BE2C (cell line): ENCODE results near the gene LRIG1.
"Not testable (repeated sequence)": the region's sequence is repeated elsewhere in the genome, so short reads cannot be mapped to it uniquely, and the experiment has no call there.

ENCODE experiments used
- DNase-seq: peaks from one replicate; pipeline ENCODE4 v3.0.0-alpha.2; 2020
- H3K27me3 ChIP-seq: fragments of 250-450 bp; sonication (Bioruptor Pico); 2 replicates; pipeline ENCODE4 v1.5.1; 2020; ENCODE audit warnings: mild to moderate bottlenecking
- H3K36me3 ChIP-seq: fragments of 250-450 bp; sonication (Bioruptor Pico); 2 replicates; pipeline ENCODE4 v1.5.1; 2020; ENCODE audit warnings: mild to moderate bottlenecking
- H3K4me1 ChIP-seq: fragments of 250-450 bp; sonication (Bioruptor Pico); 2 replicates; pipeline ENCODE4 v1.5.1; 2020
- H3K4me3 ChIP-seq: 2 replicates; pipeline ENCODE4 v1.5.1; 2011; ENCODE audit warnings: low read depth, low read length
- H3K9me3 ChIP-seq: fragments of 250-450 bp; sonication (Bioruptor Pico); 2 replicates; pipeline ENCODE4 v1.5.1; 2020
- TF ChIP-seq, protein P1 (sequence below): IDR thresholded peaks from 2 replicates; pipeline ENCODE4 v1.5.1; 2012; ENCODE audit warnings: mild to moderate bottlenecking, low read depth, low read length

The LRIG1 gene

DNA sequence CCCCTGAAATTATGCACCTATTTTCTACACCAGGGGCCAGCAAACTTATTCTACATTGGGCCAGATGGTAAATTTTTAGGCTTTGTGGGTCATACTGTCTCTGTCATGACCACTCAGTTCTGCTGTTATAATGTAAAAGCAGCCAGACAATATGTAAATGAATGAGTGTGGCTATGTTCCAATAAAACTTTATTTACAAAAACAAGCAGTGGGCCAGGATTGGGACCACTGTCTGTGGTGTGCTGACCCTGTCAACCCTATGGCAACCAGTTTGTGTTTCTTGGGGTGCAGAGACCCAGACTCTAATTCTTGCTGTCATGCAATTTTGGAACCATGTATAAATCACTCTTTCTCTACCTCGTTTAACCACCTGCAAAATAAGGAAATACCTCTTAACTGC lies 74.7 kb downstream of the LRIG1 start:
- TF ChIP-seq, protein P1, sequence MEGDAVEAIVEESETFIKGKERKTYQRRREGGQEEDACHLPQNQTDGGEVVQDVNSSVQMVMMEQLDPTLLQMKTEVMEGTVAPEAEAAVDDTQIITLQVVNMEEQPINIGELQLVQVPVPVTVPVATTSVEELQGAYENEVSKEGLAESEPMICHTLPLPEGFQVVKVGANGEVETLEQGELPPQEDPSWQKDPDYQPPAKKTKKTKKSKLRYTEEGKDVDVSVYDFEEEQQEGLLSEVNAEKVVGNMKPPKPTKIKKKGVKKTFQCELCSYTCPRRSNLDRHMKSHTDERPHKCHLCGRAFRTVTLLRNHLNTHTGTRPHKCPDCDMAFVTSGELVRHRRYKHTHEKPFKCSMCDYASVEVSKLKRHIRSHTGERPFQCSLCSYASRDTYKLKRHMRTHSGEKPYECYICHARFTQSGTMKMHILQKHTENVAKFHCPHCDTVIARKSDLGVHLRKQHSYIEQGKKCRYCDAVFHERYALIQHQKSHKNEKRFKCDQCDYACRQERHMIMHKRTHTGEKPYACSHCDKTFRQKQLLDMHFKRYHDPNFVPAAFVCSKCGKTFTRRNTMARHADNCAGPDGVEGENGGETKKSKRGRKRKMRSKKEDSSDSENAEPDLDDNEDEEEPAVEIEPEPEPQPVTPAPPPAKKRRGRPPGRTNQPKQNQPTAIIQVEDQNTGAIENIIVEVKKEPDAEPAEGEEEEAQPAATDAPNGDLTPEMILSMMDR, result no peak
- Histone ChIP-seq H3K27me3 (no peaks in the 10 kb centered on the region), H3K4me3 (no peak overlapping the region), H3K9me3 (no peaks in the 10 kb centered on the region; the same call in 1 of the 2 replicates), H3K36me3 (no peaks in the 10 kb centered on the region), H3K4me1 (peaks cover 13% of the 10 kb centered on the region)
- no peak for DNase-seq

DNA sequence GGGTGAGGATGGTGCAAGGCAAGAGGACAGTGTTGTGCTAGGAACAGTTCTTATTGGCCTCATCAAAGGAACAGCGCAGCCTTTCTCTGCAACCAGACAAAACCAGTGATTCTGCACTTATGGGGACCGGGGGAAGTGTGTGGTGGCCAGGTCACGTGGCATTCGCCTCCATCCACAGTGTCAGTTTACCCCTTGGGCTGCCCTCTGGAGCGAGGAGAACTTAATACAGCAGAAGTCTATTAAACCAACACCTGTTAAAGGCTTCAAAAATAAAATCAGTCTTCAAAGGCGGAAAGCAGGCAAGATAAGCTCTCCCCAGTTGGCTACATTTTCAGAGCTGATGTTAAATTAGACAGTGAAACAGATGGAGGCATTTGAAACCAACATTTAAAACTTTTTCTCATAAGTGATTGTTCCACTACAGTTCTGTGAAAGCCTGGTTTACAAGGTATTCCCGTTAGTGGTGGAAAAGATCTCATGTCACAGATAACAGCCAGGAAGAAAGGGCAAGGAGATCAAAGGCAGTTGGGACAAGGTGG lies 75.2 kb downstream of the LRIG1 start:
- DNase-seq, result no peak
- TF ChIP-seq, protein P1, result no peak
- Histone ChIP-seq H3K9me3 (no peaks in the 10 kb centered on the region; the same call in 1 of the 2 replicates), H3K36me3 (no peaks in the 10 kb centered on the region), H3K4me1 (peaks cover 13% of the 10 kb centered on the region), H3K4me3 (no peak overlapping the region), H3K27me3 (no peaks in the 10 kb centered on the region)

DNA sequence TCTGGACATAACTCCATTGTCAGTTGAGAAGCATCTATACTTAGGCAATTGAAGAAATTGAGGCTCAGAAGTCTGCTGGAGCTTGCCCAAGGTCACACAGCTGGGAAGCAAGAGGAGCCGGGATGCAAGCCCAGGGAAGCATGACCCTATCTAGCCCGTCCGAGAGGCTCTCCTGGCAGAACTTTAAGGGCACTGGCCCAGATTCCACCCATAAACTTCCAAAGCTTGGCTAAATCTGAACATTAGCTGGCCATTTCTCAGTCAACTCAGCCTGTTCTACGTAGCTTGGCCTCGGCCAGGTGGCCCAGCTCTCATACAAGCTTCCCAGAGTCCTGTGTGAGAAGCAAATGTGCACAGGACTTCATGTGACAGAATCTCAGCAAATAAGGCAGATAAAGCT lies 75.8 kb downstream of the LRIG1 start:
- Histone ChIP-seq H3K36me3 (no peaks in the 10 kb centered on the region), H3K9me3 (no peaks in the 10 kb centered on the region; the same call in 1 of the 2 replicates)

DNA sequence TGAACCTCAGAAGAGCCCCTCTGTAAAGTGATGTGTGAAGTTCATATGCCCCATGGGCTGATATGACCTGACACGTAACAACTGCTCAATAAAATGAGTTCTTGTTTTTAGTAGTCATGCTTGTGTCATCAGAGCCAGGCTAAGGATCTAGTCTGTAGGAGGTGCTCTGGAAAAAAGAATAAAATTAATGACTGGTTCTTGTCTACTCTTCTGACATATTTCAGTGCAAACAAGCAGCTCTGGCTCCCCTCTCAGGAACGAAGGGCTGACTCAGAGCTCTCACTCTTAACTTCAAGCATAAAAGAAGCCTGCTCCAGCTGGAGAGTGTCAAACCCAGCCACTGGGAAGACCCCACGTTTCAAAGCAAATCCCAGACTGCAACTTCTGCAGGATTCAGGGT lies 77.0 kb downstream of the LRIG1 start:
- Histone ChIP-seq H3K4me3 (no peak overlapping the region), H3K9me3 (no peaks in the 10 kb centered on the region; the same call in 1 of the 2 replicates), H3K36me3 (no peaks in the 10 kb centered on the region), H3K4me1 (peaks cover 9% of the 10 kb centered on the region), H3K27me3 (no peaks in the 10 kb centered on the region)
- TF ChIP-seq, protein P1, result no peak
- no peak for DNase-seq

More for the DNA sequence above, 75.8 kb downstream of the LRIG1 start:
- DNase-seq, result no peak
- TF ChIP-seq, protein P1, result no peak
- Histone ChIP-seq H3K4me3 (no peak overlapping the region), H3K27me3 (no peaks in the 10 kb centered on the region), H3K4me1 (peaks cover 13% of the 10 kb centered on the region)

DNA sequence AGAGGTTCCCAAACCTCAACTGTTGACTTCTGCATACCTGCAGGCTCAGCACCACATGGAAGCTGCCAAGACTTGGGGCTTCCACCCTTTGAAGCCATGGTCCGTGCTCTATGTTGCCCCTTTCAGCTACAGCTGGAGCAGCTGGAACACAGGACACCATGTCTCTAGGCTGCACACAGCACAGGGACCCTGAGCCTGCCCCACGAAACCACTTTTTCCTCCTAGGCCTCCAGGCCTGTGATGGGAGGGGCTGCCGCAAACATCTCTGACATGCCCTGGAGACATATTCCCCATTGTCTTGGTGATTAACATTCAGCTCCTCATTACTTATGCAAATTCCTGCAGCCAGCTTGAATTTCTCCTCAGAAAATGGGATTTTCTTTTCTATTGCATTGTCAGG lies 78.9 kb downstream of the LRIG1 start:
- not testable (repeated sequence) for H3K9me3 ChIP-seq, H3K4me3 ChIP-seq, DNase-seq, H3K4me1 ChIP-seq, H3K27me3 ChIP-seq, H3K36me3 ChIP-seq

DNA sequence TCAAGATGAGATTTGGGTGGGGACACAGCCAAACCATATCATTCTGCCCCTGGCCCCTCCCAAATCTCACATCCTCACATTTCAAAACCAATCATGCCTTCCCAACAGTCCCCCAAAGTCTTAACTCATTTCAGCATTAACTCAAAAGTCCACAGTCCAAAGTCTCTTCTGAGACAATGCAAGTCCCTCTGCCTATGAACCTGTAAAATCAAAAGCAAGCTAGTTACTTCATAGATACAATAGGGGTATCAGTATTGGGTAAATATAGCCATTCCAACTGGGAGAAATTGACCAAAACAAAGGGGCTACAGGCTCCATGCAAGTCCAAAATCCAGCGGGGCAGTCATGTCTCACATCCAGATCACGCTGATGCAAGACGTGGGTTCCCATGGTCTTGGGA lies 79.7 kb downstream of the LRIG1 start:
- not testable (repeated sequence) for H3K27me3 ChIP-seq, H3K36me3 ChIP-seq, DNase-seq, H3K4me3 ChIP-seq, H3K4me1 ChIP-seq, H3K9me3 ChIP-seq

DNA sequence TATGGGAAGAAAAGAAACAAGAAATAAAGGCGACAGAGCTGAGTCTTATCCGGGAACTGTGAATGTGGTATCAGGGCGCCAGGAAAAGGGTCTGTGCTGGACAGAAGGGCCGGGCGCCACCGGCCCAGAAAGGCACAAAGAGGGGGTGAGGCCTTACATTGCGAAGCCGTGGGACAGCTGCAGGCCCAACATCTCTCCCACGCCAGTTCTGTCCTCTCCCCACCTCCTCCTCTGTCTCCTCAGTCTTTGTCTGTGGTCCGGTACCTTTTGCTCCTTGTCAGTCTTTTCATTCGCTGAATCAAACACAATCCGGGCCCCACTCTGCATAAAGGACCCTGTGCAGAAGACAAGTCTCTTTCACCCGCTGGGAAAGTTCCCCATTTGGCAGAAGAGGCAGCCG lies 81.8 kb downstream of the LRIG1 start:
- Histone ChIP-seq H3K36me3 (no peaks in the 10 kb centered on the region), H3K9me3 (no peaks in the 10 kb centered on the region; the same call in 1 of the 2 replicates)

More for the DNA sequence above, 81.8 kb downstream of the LRIG1 start:
- Histone ChIP-seq H3K4me1 (peaks cover 6% of the 10 kb centered on the region), H3K27me3 (no peaks in the 10 kb centered on the region), H3K4me3 (no peak overlapping the region)
- TF ChIP-seq, protein P1, result no peak
- DNase-seq, result no peak
